ENCODE measurements around the gene TMEM147. TPM values are rescaled to one million over a fixed set of nuclear protein-coding genes. Genes with fewer than 3 reads are reported as not detected.

Gene TMEM147
- total RNA-seq, 1 donor from 2014 or later, result 69.3 TPM

- peak overlapping the region; percentile 26 for H3K4me2 ChIP-seq (ENCODE audit: low read length)
Observed at GRCh38 chr19:35514282-35514809, 31.1 kb upstream of the TMEM147 start.

GRCh38 chr19:35516310-35516709 lies 29.1 kb upstream of the TMEM147 start:
- Histone ChIP-seq H3K9me3 (ENCODE audit: insufficient read depth, low read depth, low read length) (no peaks in the 10 kb centered on the region), H3K9ac (ENCODE audit: low read length) (no peak overlapping the region), H3K4me2 (ENCODE audit: low read length) (no peak overlapping the region), H3K36me3 (ENCODE audit: insufficient read depth, low read length) (no peaks in the 10 kb centered on the region), H3K79me2 (ENCODE audit: insufficient read depth, low read length) (no peaks in the 10 kb centered on the region), H4K20me1 (ENCODE audit: insufficient read depth, low read length) (no peaks in the 10 kb centered on the region), H3K27me3 (ENCODE audit: insufficient read depth, low read length) (peaks cover 9% of the 10 kb centered on the region), H3K4me1 (ENCODE audit: insufficient read depth, low read length) (peaks cover 10% of the 10 kb centered on the region), H3K4me3 (ENCODE audit: insufficient read depth, low read depth, low read length) (no peak overlapping the region), H3K27ac (ENCODE audit: low read depth, low read length) (no peak overlapping the region), H2AFZ (ENCODE audit: low read depth, low read length) (no peak overlapping the region)
- FAIRE-seq (no peak), DNase-seq (ENCODE audit: low read depth) (no peak)
- TF ChIP-seq CTCF (IDR thresholded peaks at IDR 0.05; ENCODE audit: insufficient read depth, low read depth, low read length) (no peak), EZH2 (IDR thresholded peaks at IDR 0.05; ENCODE audit: insufficient read depth, low read length) (no peak)
- Mint-ChIP-seq H3K36me3 (ENCODE audit: low read depth, unreplicated experiment) (no peaks in the 10 kb centered on the region), H3K27ac (ENCODE audit: unreplicated experiment) (no peak overlapping the region), H3K9me3 (ENCODE audit: unreplicated experiment) (no peaks in the 10 kb centered on the region), H3K4me3 (ENCODE audit: unreplicated experiment) (no peak overlapping the region), H3K27me3 (ENCODE audit: low read depth, unreplicated experiment) (peaks cover 14% of the 10 kb centered on the region), H3K4me1 (ENCODE audit: low read depth, unreplicated experiment) (peaks cover 8% of the 10 kb centered on the region)

More at GRCh38 chr19:35514282-35514809, 31.1 kb upstream of the TMEM147 start:
- H3K4me1 Mint-ChIP-seq (ENCODE audit: low read depth, unreplicated experiment), result peaks cover 11% of the 10 kb centered on the region
- no peaks in the 10 kb centered on the region for H3K9me3 Mint-ChIP-seq (ENCODE audit: unreplicated experiment)
- Histone ChIP-seq H4K20me1 (ENCODE audit: insufficient read depth, low read length) (no peaks in the 10 kb centered on the region), H3K36me3 (ENCODE audit: insufficient read depth, low read length) (no peaks in the 10 kb centered on the region), H3K4me3 (ENCODE audit: insufficient read depth, low read depth, low read length) (no peak overlapping the region), H3K9ac (ENCODE audit: low read length) (no peak overlapping the region), H3K27me3 (ENCODE audit: insufficient read depth, low read length) (peaks cover 26% of the 10 kb centered on the region), H3K4me1 (ENCODE audit: insufficient read depth, low read length) (peaks cover 10% of the 10 kb centered on the region), H3K9me3 (ENCODE audit: insufficient read depth, low read depth, low read length) (no peaks in the 10 kb centered on the region), H3K79me2 (ENCODE audit: insufficient read depth, low read length) (no peaks in the 10 kb centered on the region), H2AFZ (ENCODE audit: low read depth, low read length) (peak overlapping the region; percentile 47), H3K27ac (ENCODE audit: low read depth, low read length) (no peak overlapping the region)
- no peaks in the 10 kb centered on the region for H3K36me3 Mint-ChIP-seq (ENCODE audit: low read depth, unreplicated experiment)
- no peak overlapping the region for H3K27ac Mint-ChIP-seq (ENCODE audit: unreplicated experiment)
- DNase-seq (ENCODE audit: low read depth) (no peak), FAIRE-seq (no peak)
- no peak for TF ChIP-seq EZH2 (IDR thresholded peaks at IDR 0.05; ENCODE audit: insufficient read depth, low read length)
- no peak for TF ChIP-seq CTCF (IDR thresholded peaks at IDR 0.05; ENCODE audit: insufficient read depth, low read depth, low read length)
- H3K4me3 Mint-ChIP-seq (ENCODE audit: unreplicated experiment), result no peak overlapping the region
- H3K27me3 Mint-ChIP-seq (ENCODE audit: low read depth, unreplicated experiment), result peaks cover 16% of the 10 kb centered on the region

GRCh38 chr19:35517342-35517741 lies 28.1 kb upstream of the TMEM147 start:
- no peak overlapping the region for H3K4me3 Mint-ChIP-seq (ENCODE audit: unreplicated experiment)
- no peak for TF ChIP-seq EZH2 (IDR thresholded peaks at IDR 0.05; ENCODE audit: insufficient read depth, low read length)
- no peak for TF ChIP-seq CTCF (IDR thresholded peaks at IDR 0.05; ENCODE audit: insufficient read depth, low read depth, low read length)
- H3K36me3 Mint-ChIP-seq (ENCODE audit: low read depth, unreplicated experiment), result no peaks in the 10 kb centered on the region
- no peaks in the 10 kb centered on the region for H3K36me3 ChIP-seq (ENCODE audit: insufficient read depth, low read length)
- H3K4me3 ChIP-seq (ENCODE audit: insufficient read depth, low read depth, low read length), result no peak overlapping the region
- H3K9me3 ChIP-seq (ENCODE audit: insufficient read depth, low read depth, low read length), result no peaks in the 10 kb centered on the region
- H2AFZ ChIP-seq (ENCODE audit: low read depth, low read length), result no peak overlapping the region
- no peaks in the 10 kb centered on the region for H3K9me3 Mint-ChIP-seq (ENCODE audit: unreplicated experiment)
- H3K27me3 ChIP-seq (ENCODE audit: insufficient read depth, low read length), result peaks cover 7% of the 10 kb centered on the region
- DNase-seq (ENCODE audit: low read depth) (no peak), FAIRE-seq (no peak)
- H3K27ac ChIP-seq (ENCODE audit: low read depth, low read length), result no peak overlapping the region
- H3K4me1 ChIP-seq (ENCODE audit: insufficient read depth, low read length), result peaks cover 10% of the 10 kb centered on the region
- no peak overlapping the region for H3K4me2 ChIP-seq (ENCODE audit: low read length)
- H4K20me1 ChIP-seq (ENCODE audit: insufficient read depth, low read length), result no peaks in the 10 kb centered on the region
- H3K4me1 Mint-ChIP-seq (ENCODE audit: low read depth, unreplicated experiment), result peaks cover 8% of the 10 kb centered on the region
- H3K27ac Mint-ChIP-seq (ENCODE audit: unreplicated experiment), result peak overlapping the region; percentile 47
- no peaks in the 10 kb centered on the region for H3K79me2 ChIP-seq (ENCODE audit: insufficient read depth, low read length)
- no peak overlapping the region for H3K9ac ChIP-seq (ENCODE audit: low read length)
- peaks cover 9% of the 10 kb centered on the region for H3K27me3 Mint-ChIP-seq (ENCODE audit: low read depth, unreplicated experiment)
